Panc1 (cell line): ENCODE results near the gene KAT7. TPM values are rescaled to one million over a fixed set of nuclear protein-coding genes. Genes with fewer than 3 reads are reported as not detected.

Source experiments
- ATAC-seq: fragments of 200-7000 bp; cut with Tn5 transposase; 2 replicates; pipeline ENCODE4 v1.9.1; 2020; ENCODE audit warnings: mild to moderate bottlenecking, moderate library complexity
- BruUV-seq: library from RNA; stranded (reverse); fragments of 400-500 nt; replicated peaks from 2 replicates; lab custom pipeline; 2021; lab: Mats Ljungman, UMichigan
- CTCF ChIA-PET: fragments of 300-600 bp; sonication (Branson Sonifier 250); formaldehyde crosslinking; loops from one replicate; lab custom pipeline; 2022; ENCODE audit warnings: antibody characterized with exemption; lab: Charles Lee
- POLR2A ChIA-PET: fragments of 300-600 bp; sonication (Branson Sonifier 250); formaldehyde crosslinking; loops from one replicate; lab custom pipeline; 2022; ENCODE audit warnings: antibody characterized with exemption; lab: Charles Lee
- DNase-seq: peaks from one replicate; pipeline ENCODE4 v3.0.0-alpha.2; 2010; ENCODE audit warnings: low read depth, low spot score
- H3K27ac ChIP-seq: 2 replicates; pipeline ENCODE4 v1.5.1; 2011; ENCODE audit warnings: mild to moderate bottlenecking, low read length, inconsistent platforms
- H3K27me3 ChIP-seq: fragments of 200-500 bp; sonication (Bioruptor generic); 2 replicates; pipeline ENCODE4 v1.6.0; 2014; ENCODE audit warnings: low read length, inconsistent platforms; ENCODE audit not compliant: control insufficient read depth, insufficient read depth
- H3K36me3 ChIP-seq: fragments of 200-500 bp; sonication (Bioruptor generic); 2 replicates; pipeline ENCODE4 v1.5.1; 2014; ENCODE audit warnings: inconsistent platforms, mild to moderate bottlenecking, low read length, moderate library complexity; ENCODE audit not compliant: control insufficient read depth, insufficient read depth
- H3K4me1 ChIP-seq: 2 replicates; pipeline ENCODE4 v1.5.1; 2011; ENCODE audit warnings: inconsistent platforms, mild to moderate bottlenecking, low read length, moderate library complexity; ENCODE audit not compliant: control insufficient read depth, insufficient read depth
- H3K4me3 ChIP-seq, 2 experiments: 2 replicates each; pipeline ENCODE4 v1.5.1; 2011 to 2012; ENCODE audit warnings: low read depth in 2 of 2, low read length in 2 of 2, mild to moderate bottlenecking in 2 of 2, inconsistent platforms in 1 of 2, moderate library complexity in 1 of 2
- H3K9me3 ChIP-seq: fragments of 200-500 bp; sonication (Bioruptor generic); 2 replicates; pipeline ENCODE4 v1.5.1; 2014; ENCODE audit warnings: low read depth, mild to moderate bottlenecking, inconsistent platforms, low read length, moderate library complexity; ENCODE audit not compliant: control insufficient read depth, insufficient read depth
- CTCF ChIP-seq: fragments of 450-650 bp; IDR thresholded peaks from 2 replicates; pipeline ENCODE4 v1.5.1; 2017; ENCODE audit warnings: mild to moderate bottlenecking
- POLR2AphosphoS5 ChIP-seq: IDR thresholded peaks from 2 replicates; pipeline ENCODE4 v1.6.1; 2012; ENCODE audit warnings: mild to moderate bottlenecking, low read depth, low read length, moderate library complexity
- REST ChIP-seq, 2 experiments: IDR thresholded peaks; 2 replicates each; pipeline ENCODE4 v1.6.1; 2011 to 2012; ENCODE audit warnings: low read depth in 2 of 2, control low read depth in 1 of 2, low read length in 1 of 2, mild to moderate bottlenecking in 1 of 2, moderate library complexity in 1 of 2; ENCODE audit not compliant: insufficient read depth in 1 of 2
- SIN3A ChIP-seq: IDR thresholded peaks from 2 replicates; pipeline ENCODE4 v1.6.1; 2012; ENCODE audit warnings: low read depth, mild to moderate bottlenecking, low read length, moderate library complexity, borderline replicate concordance; ENCODE audit not compliant: insufficient read depth
- TCF7L2 ChIP-seq: IDR thresholded peaks from 2 replicates; pipeline ENCODE4 v1.6.1; 2011; ENCODE audit warnings: mild to moderate bottlenecking, low read depth, low read length, inconsistent platforms
- in situ Hi-C: cut with HindIII; loops from 2 replicates; pipeline ENCODE4 v1.10.0; 2016; ENCODE audit warnings: low sequenced_read_pairs, low pct_unique_long_range_greater_than_20kb
- intact Hi-C: fragments of 100-400 bp; cut with micrococcal nuclease; formaldehyde crosslinking; loops from one replicate; pipeline ENCODE4 v1.10.0; 2022; ENCODE audit not compliant: unreplicated experiment
- total RNA-seq: library from RNA; stranded (reverse); gene quantifications from one replicate; pipeline ENCODE4 v1.2.1, GENCODE V29; 2021; ENCODE audit not compliant: unreplicated experiment

KAT7 gene
- total RNA-seq, 1 experiment from 2014 or later: 69.0 TPM

- Histone ChIP-seq H3K4me1 (peaks cover 4% of the 10 kb centered on the region; the same call in 1 of the 2 replicates), H3K27me3 (no peaks in the 10 kb centered on the region; the same call in 1 of the 2 replicates), H3K36me3 (no peaks in the 10 kb centered on the region), H3K27ac (no peak overlapping the region), H3K4me3 (no peak overlapping the region), H3K9me3 (no peaks in the 10 kb centered on the region)
- ChIA-PET POLR2A (no interaction called here), CTCF (interaction anchor here (0.6 to 3.2 kb wide), 2 partner anchors 115 to 118 kb away, joined by 6 to 28 read pairs; no protein-coding TSS in a partner anchor)
- BruUV-seq: no TSS peak
- ATAC-seq (no peak), DNase-seq (no peak)
- in situ Hi-C loops: no loop called here
- intact Hi-C loops: no loop called here
- TF ChIP-seq REST (IDR thresholded peaks at IDR 0.05; ENCODE audit: insufficient read depth in 1 of 2, low read depth in 2 of 2, low read length in 1 of 2) (no peak), POLR2AphosphoS5 (no peak), TCF7L2 (no peak), CTCF (no peak), SIN3A (no peak)
These were observed 90.7 kb downstream of the KAT7 start for GRCh38 chr17:49878931-49879904.

GRCh38 chr17:49880291-49881053 lies 92.0 kb downstream of the KAT7 start:
- ChIA-PET CTCF (interaction anchor here (0.6 to 3.2 kb wide), 6 partner anchors 9 to 152 kb away, joined by 3 to 28 read pairs (median 3); no protein-coding TSS in a partner anchor), POLR2A (no interaction called here)
- Histone ChIP-seq H3K4me1 (peaks cover 4% of the 10 kb centered on the region; the same call in 1 of the 2 replicates), H3K27me3 (no peaks in the 10 kb centered on the region; the same call in 1 of the 2 replicates), H3K9me3 (no peaks in the 10 kb centered on the region), H3K36me3 (no peaks in the 10 kb centered on the region), H3K27ac (no peak overlapping the region), H3K4me3 (peak overlapping the region; percentile 10 to 20; a peak in 2 of 4 replicates)
- peak; percentile 99 for TF ChIP-seq CTCF
- TF ChIP-seq TCF7L2: no peak
- BruUV-seq: no TSS peak
- ATAC-seq (peak; percentile 96), DNase-seq (no peak)
- intact Hi-C loops (loop anchor here (1.0 kb wide), 1 partner anchor 116 kb away; no protein-coding TSS in a partner anchor), in situ Hi-C loops (no loop called here)
